Heart left ventricle (tissue), 16 donors: ENCODE results near the gene ECHDC1. TPM values are rescaled to one million over a fixed set of nuclear protein-coding genes. Genes with fewer than 3 reads are reported as not detected.

ENCODE experiments used
- ATAC-seq, 4 donors: fragments of 200-7000 bp; cut with Tn5 transposase; one replicate each; pipeline ENCODE4 v1.9.1; 2020 to 2022; ENCODE audit warnings: moderate library complexity in 4 of 4, mild to moderate bottlenecking in 3 of 4, moderate number of reproducible peaks in 1 of 4
- DNase-seq, 5 donors: peaks; one replicate each; pipeline ENCODE4 v3.0.0-alpha.2; 2020
- H3K27ac ChIP-seq, 12 donors: fragments of 200-600 bp; sonication (generic) in 4 of 12; one replicate each; pipeline versions ENCODE4 v1.5.0 to v1.8.0; 2016 to 2022; ENCODE audit warnings: mild to moderate bottlenecking in 2 of 12
- H3K27me3 ChIP-seq, 9 donors: fragments of 200-600 bp; sonication (generic) in 2 of 9; one replicate each; pipeline versions ENCODE4 v1.5.1 to v1.8.0; 2016 to 2022; ENCODE audit warnings: mild to moderate bottlenecking in 3 of 9
- H3K36me3 ChIP-seq, 9 donors: fragments of 200-600 bp; sonication (generic) in 2 of 9; one replicate each; pipeline versions ENCODE4 v1.5.0 to v1.8.0; 2018 to 2022; ENCODE audit warnings: mild to moderate bottlenecking in 2 of 9
- H3K4me1 ChIP-seq, 12 donors: fragments of 200-600 bp; sonication (generic) in 4 of 12; one replicate each; pipeline versions ENCODE4 v1.5.0 to v1.8.0; 2016 to 2022; ENCODE audit warnings: mild to moderate bottlenecking in 3 of 12
- H3K4me3 ChIP-seq, 12 donors: fragments of 200-600 bp; sonication (generic) in 4 of 12; one replicate each; pipeline versions ENCODE4 v1.5.0 to v1.8.0; 2017 to 2022; ENCODE audit warnings: mild to moderate bottlenecking in 9 of 12, moderate library complexity in 4 of 12
- H3K9me3 ChIP-seq, 12 donors: fragments of 200-600 bp; sonication (generic) in 4 of 12; one replicate each; pipeline versions ENCODE4 v1.5.0 to v1.8.0; 2016 to 2022; ENCODE audit warnings: mild to moderate bottlenecking in 1 of 12
- CTCF ChIP-seq, 12 donors: fragments of 200-600 bp; sonication (generic) in 4 of 12; IDR thresholded peaks; one replicate each; pipeline versions ENCODE4 v1.5.0 to v1.8.0; 2018 to 2022; ENCODE audit warnings: antibody characterized with exemption in 12 of 12, mild to moderate bottlenecking in 5 of 12
- POLR2A ChIP-seq, 2 donors: fragments of 450-650 bp; IDR thresholded peaks; one replicate each; pipeline ENCODE4 v1.6.1; 2017; ENCODE audit warnings: antibody characterized with exemption in 2 of 2, mild to moderate bottlenecking in 2 of 2, moderate library complexity in 2 of 2
- WGBS, 4 donors: extraction: QIAGEN DNeasy Blood & Tissue Kit in 2 of 4; methylation state at CpG; one replicate each; pipeline versions ENCODE4 v1.1.5 to v1.1.7; 2013 to 2018; 5-methylcytosine and 5-hydroxymethylcytosine counted together
- intact Hi-C, 10 donors: fragments of 100-400 bp; cut with DNase I; formaldehyde crosslinking; loops; one replicate each; pipeline versions ENCODE4 v1.11.1 to v1.14.2; 2022
- polyA plus RNA-seq, 2 donors: library from polyadenylated mRNA; stranded (reverse); fragments of 200-250 nt; gene quantifications; one replicate each; pipeline ENCODE4 v1.2.3, GENCODE V29; 2013
- total RNA-seq, 9 donors: library from RNA; depleted of rRNA in 2 of 9; stranded (reverse); fragments of >200 nt in 2 of 9; fragmentation: NEBNext Ultra II Directional in 3 of 9; extraction: Animal tissue kit (Norgen Biotek cat#: 25700) in 3 of 9; gene quantifications; one replicate each; pipeline versions ENCODE4 v1.1.0 to v1.2.4, GENCODE V29; 2016 to 2023
- donor health status: ischemic (EF 13 %, LVEDD 7.1; RV severe dilation, severe dysfunction).
- donor health status: healthy with polysubstance abuse.
- donor health status: DM: no; HTN: yes; CAD: no.
- donor health status: DM: no; HTN: no; CAD: no.
- donor health status: ischemic (EF 25% LVEDD 6.9; RV normal size, moderate dysfunction).
- donor health status: ischemic (EF 25% LVEDD 5.7; RV mildly dilated, moderate dysfunction).
- donor health status: healthy.
- donor health status: DM: yes; HTN: yes; CAD: no.
- donor health status: ischemic (EF 35%, LVEDD 5.7; RV mildly dilated, moderate dysfunction).
- donor health status: nonischemic (EF 11% LVEDD 7.7; RV severe dilation, severe dysfunction).
- donor health status: DM: yes; HTN: yes; CAD: no.
- donor health status: PGD.
- donor health status: ischemic (EF 29% LVEDD 5.4; RV normal size, mild dysfunction).
- donor health status: nonischemic (EF 23%, LVEDD 6.1; RV moderate dilation, normal function).

Gene ECHDC1
- total and polyA plus RNA-seq, 11 donors: 24.3 to 51.3 (median 35.2) TPM

GRCh38 chr6:127328043-127328609 is 15.3 kb downstream of the ECHDC1 start:
- Histone ChIP-seq H3K27ac (no peak overlapping the region), H3K4me1 (peaks cover 0 to 6% (median 0%) of the 10 kb centered on the region in 12 donors), H3K36me3 (peaks cover 0 to 74% (median 41%) of the 10 kb centered on the region in 9 donors), H3K27me3 (no peaks in the 10 kb centered on the region), H3K9me3 (no peaks in the 10 kb centered on the region), H3K4me3 (no peak overlapping the region)
- intact Hi-C loops: no loop called here
- ATAC-seq (no peak), DNase-seq (no peak)
- TF ChIP-seq POLR2A (IDR thresholded peaks at IDR 0.05) (no peak), CTCF (IDR thresholded peaks at IDR 0.05) (no peak)

GRCh38 chr6:127319686-127320085 is 23.7 kb downstream of the ECHDC1 start:
- DNase-seq (no peak), ATAC-seq (no peak)
- no peaks in the 10 kb centered on the region for H3K9me3 ChIP-seq
- H3K4me1 ChIP-seq: peaks cover 0 to 8% (median 0%) of the 10 kb centered on the region in 12 donors
- intact Hi-C loops: loop anchor here in 1 of 10 donors (10.0 kb wide), 1 partner anchor 95 kb away; no protein-coding TSS in a partner anchor
- peaks cover 0 to 64% (median 27%) of the 10 kb centered on the region in 9 donors for H3K36me3 ChIP-seq
- H3K4me3 ChIP-seq: no peak overlapping the region
- no peaks in the 10 kb centered on the region for H3K27me3 ChIP-seq
- H3K27ac ChIP-seq: no peak overlapping the region
- TF ChIP-seq POLR2A (IDR thresholded peaks at IDR 0.05) (no peak), CTCF (IDR thresholded peaks at IDR 0.05) (no peak)
- WGBS, 4 donors: 94 to 100% (median 100%) methylated on average over 1 of the region's 1 CpG

GRCh38 chr6:127317388-127318128 is 25.9 kb downstream of the ECHDC1 start:
- whole genome bisulfite sequencing, 4 donors: 75 to 94% (median 77%) methylated on average over 6 of the region's 6 CpGs
- DNase-seq (no peak), ATAC-seq (no peak)
- Histone ChIP-seq H3K27ac (peak overlapping the region in 1 of 12 donors; percentile 44), H3K36me3 (peaks cover 0 to 64% (median 43%) of the 10 kb centered on the region in 9 donors), H3K9me3 (no peaks in the 10 kb centered on the region), H3K4me1 (peaks cover 0 to 8% (median 0%) of the 10 kb centered on the region in 12 donors), H3K27me3 (no peaks in the 10 kb centered on the region), H3K4me3 (peak overlapping the region in 1 of 12 donors; percentile 1)
- intact Hi-C loops: loop anchor here in 1 of 10 donors (10.0 kb wide), 1 partner anchor 97 kb away; no protein-coding TSS in a partner anchor
- TF ChIP-seq POLR2A (IDR thresholded peaks at IDR 0.05) (no peak), CTCF (IDR thresholded peaks at IDR 0.05) (no peak)

GRCh38 chr6:127305741-127306140 is 37.7 kb downstream of the ECHDC1 start:
- no peak for DNase-seq
- TF ChIP-seq CTCF (IDR thresholded peaks at IDR 0.05) (no peak), POLR2A (IDR thresholded peaks at IDR 0.05) (no peak)
- H3K4me1 ChIP-seq: peaks cover 0 to 29% (median 7%) of the 10 kb centered on the region in 12 donors
- H3K4me3 ChIP-seq: no peak overlapping the region
- H3K36me3 ChIP-seq: peaks cover 0 to 12% (median 3%) of the 10 kb centered on the region in 9 donors
- H3K27me3 ChIP-seq: no peaks in the 10 kb centered on the region
- WGBS, 4 donors: 95 to 100% (median 97%) methylated on average over 1 of the region's 1 CpG
- H3K27ac ChIP-seq: no peak overlapping the region
- peaks cover 0 to 33% (median 6%) of the 10 kb centered on the region in 12 donors for H3K9me3 ChIP-seq
- ATAC-seq: no peak
- intact Hi-C loops: loop anchor here in 5 of 10 donors (10.0 kb wide), 5 partner anchors 109 to 239 kb away; no protein-coding TSS in a partner anchor
